Kidney glomerular epithelial cell (primary cell): Measurements from ENCODE around the gene GPR78.
"Not testable (repeated sequence)": the region's sequence is repeated elsewhere in the genome, so short reads cannot be mapped to it uniquely, and the experiment has no call there.

Experiments used
- DNase-seq: peaks from one replicate; lab custom pipeline; 2025; lab: John Stamatoyannopoulos, UW

Gene GPR78

DNA sequence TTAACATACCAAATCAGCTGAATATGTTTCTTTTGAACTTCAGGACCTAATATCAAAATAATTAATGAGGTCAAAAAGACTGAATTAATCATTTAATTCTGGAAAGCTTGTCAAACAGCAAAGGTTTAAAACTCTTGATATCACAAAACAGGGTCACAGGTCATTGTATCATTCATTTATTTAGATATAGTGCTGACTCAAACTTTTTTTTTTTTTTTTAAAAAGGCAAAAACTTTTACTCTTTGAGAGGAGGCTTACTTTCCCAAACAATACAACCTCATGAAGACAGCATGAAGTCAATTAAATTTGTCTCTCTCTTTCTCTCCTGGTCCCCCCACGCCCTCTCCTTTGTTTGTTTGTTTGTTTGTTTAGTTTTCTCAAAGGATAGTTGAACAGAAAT lies 15.6 kb upstream of the GPR78 start:
- DNase-seq = no peak

DNA sequence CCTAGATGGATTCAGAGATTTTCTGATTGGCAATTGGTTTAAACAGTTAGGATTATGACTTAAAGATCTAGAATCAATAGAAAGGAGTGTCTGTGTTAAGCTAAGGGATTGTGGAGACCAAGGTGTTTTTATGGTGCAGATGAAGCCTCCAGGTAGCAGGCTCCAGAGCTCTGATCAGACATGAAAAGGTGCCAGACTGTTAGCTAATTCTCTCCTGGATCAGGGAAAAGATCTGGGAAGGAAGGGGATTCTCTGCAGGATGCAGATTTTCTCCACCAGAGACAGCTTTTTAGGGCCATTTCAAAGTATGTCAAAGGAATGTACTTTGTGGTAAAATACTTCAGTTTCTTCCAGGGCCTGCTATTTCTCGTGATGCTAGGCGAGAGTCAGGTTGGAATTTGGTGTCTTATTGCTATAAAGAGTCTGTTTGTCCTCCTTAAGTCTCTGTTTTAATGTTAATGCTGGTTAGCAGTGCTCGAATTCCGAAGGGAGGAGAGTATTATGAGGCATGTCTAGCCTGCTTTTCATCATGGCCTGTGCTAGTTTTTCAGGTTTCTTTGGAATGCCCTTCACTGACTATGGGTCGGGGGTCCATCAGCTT lies 12.0 kb upstream of the GPR78 start:
- DNase-seq = no peak

DNA sequence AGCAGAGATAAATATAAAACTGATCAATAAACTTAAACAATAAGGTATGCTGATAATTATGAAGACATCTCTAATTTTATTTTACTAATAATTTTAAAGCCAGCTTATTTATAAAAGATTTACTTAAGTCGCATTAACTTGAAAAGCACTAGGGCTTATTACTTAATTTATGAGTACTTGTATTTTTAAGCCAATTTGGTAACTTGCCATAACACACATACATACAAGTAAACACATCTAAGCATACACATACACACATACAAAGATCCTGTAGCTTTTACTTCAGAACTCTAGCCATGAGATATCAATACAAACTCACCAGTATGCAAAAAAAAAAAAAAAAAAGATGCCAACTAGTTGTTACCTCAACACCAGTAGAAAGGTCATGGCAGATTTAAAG lies 10.0 kb upstream of the GPR78 start:
- no peak for DNase-seq

DNA sequence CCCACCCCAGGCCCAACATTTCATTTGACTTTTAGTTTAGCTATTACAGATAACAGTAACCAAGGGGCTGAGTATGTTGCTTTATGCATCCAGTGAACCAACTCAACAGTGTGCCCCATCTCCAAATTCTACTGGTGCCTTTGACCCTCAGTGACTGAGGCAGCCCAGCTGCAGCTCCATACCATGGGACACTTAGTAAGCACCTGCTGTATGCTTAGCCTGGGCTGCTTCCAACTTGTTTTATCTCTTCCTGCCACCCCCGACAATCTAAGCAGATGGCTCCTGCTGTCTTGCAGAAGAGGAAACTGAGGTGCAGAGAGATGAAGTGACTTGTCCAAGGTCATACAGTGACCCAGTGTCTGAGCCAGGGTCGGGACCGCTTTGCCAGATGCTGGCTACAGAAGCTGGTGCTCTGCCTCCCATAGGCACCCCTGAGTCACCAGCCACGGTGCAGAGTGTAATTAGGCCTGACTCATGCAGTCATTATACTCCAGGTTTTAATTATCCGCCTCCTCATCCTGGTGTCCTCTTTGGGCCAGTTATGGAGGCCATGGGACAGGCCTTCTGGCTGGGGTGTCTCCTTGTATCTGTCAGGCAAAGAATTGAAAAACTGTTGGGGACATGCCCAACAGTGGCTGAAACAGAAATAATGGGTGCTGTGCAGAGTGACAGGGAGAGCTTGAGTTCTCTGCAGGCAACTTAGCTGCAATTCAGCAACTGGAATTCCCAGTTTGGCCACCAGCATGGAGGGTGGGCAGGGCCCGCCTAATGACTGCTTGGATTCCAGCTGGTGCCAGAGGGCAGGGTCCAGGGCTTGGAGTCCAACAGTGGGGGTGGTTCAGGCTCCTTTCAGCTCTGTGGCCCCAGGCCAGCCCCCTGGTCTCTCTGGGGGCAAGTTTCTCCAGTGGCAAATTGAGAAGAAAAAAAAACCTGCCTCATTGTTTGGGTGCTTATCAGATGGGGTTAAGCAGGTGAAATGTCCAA lies 8.2 kb upstream of the GPR78 start:
- DNase-seq = no peak

GRCh38 chr4:8573266-8573665 lies 6.9 kb upstream of the GPR78 start:
- DNase-seq = no peak

DNA sequence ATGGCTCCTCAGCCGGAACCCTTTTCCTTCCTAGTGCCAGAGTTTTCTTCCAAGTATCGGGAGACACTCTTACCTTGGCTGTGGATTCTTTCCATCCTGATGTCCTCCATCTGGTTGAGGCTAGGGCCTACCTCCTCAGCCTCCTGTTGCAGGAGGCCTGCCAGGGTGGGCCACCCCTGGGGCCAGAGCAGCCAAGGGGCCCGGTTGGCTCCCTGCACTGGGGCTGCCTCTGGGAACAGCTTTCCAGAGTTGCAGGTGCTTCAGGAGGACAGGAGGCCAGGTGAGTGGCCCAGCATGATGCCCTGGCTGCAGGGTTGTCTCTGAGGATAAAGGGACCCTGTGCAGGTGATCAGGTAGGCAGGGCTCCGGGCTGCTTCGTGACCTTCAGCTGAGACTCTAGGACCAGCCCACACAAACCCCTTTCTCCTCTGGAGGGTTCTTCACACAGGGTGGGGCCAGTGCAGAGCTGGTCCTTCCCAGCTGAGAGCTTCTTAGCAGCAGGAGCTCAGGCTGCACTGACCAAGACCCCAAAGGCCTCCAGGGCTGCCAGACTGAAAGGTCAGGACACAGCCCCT lies 5.3 kb upstream of the GPR78 start:
- DNase-seq = no peak

- no peak for DNase-seq
Measured at GRCh38 chr4:8575457-8575856, 4.7 kb upstream of the GPR78 start.

DNA sequence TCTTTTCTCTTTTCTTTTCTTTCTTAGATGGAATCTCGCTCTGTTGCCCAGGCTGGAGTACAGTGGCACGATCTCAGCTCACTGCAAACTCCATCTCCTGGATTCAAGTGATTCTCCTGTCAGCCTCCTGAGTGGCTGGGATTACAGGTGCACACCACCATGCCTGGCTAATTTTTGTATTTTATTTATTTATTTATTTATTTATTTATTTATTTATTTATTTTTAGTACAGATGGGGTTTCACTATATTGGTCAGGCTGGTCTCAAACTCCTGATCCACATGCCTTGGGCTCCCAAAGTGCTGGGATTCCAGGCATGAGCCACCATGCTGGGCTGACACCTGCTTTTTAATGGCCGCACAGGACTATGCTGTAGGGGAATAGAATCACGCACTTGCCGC lies 3.6 kb upstream of the GPR78 start:
- not testable (repeated sequence) for DNase-seq

- DNase-seq = no peak
Measured at GRCh38 chr4:8577046-8577445, 3.1 kb upstream of the GPR78 start.

- no peak for DNase-seq
Measured at GRCh38 chr4:8577972-8578371, 2.2 kb upstream of the GPR78 start.

- DNase-seq = no peak
Measured at GRCh38 chr4:8578717-8579116, 1.5 kb upstream of the GPR78 start.

GRCh38 chr4:8579526-8580320 lies 469 bp upstream of the GPR78 start:
- DNase-seq = no peak

GRCh38 chr4:8581094-8581861 lies 1.1 kb downstream of the GPR78 start:
- DNase-seq = no peak

DNA sequence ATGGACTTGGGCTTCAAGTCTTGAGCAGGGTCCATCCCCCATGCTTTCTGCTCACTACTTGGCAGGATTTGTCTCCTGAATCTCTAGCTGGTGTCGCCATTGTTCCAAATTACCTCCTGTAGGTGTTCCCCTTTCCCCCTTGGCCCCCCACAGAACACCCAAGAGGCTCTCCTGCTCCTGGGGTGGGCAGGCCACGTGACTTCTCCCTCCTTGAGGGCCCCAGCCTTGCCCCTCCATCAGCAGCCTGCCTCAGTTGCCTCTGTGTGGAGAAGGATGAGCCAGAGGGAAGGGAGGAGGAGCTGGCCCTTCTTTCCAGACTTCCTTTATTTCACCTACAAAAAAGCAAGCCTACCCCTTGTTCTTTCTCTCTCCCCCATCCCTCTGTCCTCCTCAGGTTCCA lies 1.8 kb downstream of the GPR78 start:
- DNase-seq = no peak

GRCh38 chr4:8582436-8582835 lies 2.2 kb downstream of the GPR78 start:
- no peak for DNase-seq

- DNase-seq = no peak
Measured at GRCh38 chr4:8582941-8583654, 2.9 kb downstream of the GPR78 start.

GRCh38 chr4:8583655-8584025 lies 3.4 kb downstream of the GPR78 start:
- no peak for DNase-seq

GRCh38 chr4:8585186-8585585 lies 5.0 kb downstream of the GPR78 start:
- no peak for DNase-seq

GRCh38 chr4:8585721-8586212 lies 5.6 kb downstream of the GPR78 start:
- DNase-seq = no peak

DNA sequence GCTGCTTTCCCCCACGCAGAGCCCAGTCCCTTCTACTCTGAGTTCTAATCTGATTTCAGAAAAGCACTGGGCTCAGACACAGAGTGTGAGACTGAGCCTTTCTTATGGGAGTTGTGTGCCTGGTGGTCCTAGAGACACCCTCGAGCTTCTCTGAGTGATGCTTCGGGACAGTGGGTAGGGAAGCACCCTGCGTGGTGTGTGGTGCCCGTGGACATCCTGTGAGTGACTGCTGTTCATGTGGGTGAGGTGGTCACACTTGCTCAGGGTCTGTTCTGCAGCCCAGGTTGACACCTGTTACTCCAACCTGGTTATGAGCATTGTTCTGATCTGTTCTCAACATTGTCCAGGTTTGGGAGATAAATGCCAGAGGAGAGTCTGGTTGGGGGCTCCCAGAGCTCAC lies 6.1 kb downstream of the GPR78 start:
- no peak for DNase-seq
